ENCODE measurements around the gene LOXL4. TPM values are rescaled to one million over a fixed set of nuclear protein-coding genes. Genes with fewer than 3 reads are reported as not detected.

The LOXL4 gene
- total RNA-seq, 3 donors from 2014 or later (not counting 1 experiment from before 2014, with no cell fraction given): 0.23 TPM; not detected in 2

DNA sequence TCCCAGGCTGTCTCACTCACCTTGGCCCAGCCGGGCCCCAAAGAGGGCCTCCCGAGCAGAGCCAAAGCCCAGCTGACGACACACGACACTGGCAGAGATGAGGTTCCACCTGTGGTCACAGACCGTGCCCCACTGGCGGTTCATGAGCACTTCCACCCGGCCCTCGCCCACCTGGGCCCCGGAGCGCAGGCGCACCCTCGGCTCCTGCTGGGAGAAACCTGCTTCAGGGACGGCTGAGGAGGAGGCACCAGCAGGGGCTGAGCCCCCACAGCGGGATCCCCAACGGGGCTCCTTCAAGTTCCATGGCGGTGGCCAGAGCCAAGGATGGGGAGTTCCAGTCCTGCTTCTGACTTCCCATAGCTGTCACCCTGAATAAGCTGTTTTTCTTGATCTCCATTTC is 10.0 kb downstream of the LOXL4 start:
- TF ChIP-seq, protein P1, sequence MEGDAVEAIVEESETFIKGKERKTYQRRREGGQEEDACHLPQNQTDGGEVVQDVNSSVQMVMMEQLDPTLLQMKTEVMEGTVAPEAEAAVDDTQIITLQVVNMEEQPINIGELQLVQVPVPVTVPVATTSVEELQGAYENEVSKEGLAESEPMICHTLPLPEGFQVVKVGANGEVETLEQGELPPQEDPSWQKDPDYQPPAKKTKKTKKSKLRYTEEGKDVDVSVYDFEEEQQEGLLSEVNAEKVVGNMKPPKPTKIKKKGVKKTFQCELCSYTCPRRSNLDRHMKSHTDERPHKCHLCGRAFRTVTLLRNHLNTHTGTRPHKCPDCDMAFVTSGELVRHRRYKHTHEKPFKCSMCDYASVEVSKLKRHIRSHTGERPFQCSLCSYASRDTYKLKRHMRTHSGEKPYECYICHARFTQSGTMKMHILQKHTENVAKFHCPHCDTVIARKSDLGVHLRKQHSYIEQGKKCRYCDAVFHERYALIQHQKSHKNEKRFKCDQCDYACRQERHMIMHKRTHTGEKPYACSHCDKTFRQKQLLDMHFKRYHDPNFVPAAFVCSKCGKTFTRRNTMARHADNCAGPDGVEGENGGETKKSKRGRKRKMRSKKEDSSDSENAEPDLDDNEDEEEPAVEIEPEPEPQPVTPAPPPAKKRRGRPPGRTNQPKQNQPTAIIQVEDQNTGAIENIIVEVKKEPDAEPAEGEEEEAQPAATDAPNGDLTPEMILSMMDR (IDR thresholded peaks at IDR 0.05): no peak
- no peak overlapping the region for H3K4me3 ChIP-seq (ENCODE audit: low read length)
- Mint-ChIP-seq H3K27ac (no peak overlapping the region), H3K36me3 (no peaks in the 10 kb centered on the region), H3K4me3 (no peak overlapping the region), H3K4me1 (peaks cover 7 to 23% of the 10 kb centered on the region in 2 donors), H3K27me3 (ENCODE audit: low read depth in 2 of 2) (no peaks in the 10 kb centered on the region), H3K9me3 (no peaks in the 10 kb centered on the region)
- H3K4me1 ChIP-seq (ENCODE audit: control insufficient read depth, insufficient read depth, low read length): peaks cover 24% of the 10 kb centered on the region
- no peak for ATAC-seq
- WGBS (ENCODE audit: insufficient coverage): 91% methylated on average over 16 of the region's 16 CpGs
- intact Hi-C loops (cut with micrococcal nuclease): no loop called here
- H3K27ac ChIP-seq (ENCODE audit: low read length): no peak overlapping the region
- H3K36me3 ChIP-seq (ENCODE audit: control insufficient read depth, insufficient read depth, low read length): no peaks in the 10 kb centered on the region
- no peaks in the 10 kb centered on the region for H3K27me3 ChIP-seq (ENCODE audit: control insufficient read depth, insufficient read depth, low read length)
- H3K9me3 ChIP-seq (ENCODE audit: control insufficient read depth, insufficient read depth, low read length): no peaks in the 10 kb centered on the region
- DNase-seq: no peak

DNA sequence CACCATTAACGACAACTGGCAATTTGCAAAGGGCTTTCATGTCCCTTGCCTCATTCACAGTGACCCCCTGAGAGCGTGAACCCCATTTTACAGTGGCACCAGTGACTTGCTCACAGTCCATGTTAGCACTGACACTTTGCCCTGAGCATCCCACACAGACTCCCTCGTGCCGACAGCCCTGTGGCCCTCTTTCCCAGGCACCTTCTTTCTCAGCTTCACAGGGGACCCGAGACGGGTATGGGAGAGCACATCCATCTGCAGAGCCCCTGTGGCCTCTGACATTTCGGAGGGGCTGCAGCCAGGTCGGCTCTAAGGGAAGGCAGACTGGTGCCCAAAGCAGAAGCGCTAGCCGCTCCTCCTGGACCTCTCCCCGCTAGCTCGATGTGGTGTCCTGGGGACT is 10.8 kb downstream of the LOXL4 start:
- Mint-ChIP-seq H3K27ac (no peak overlapping the region), H3K27me3 (ENCODE audit: low read depth in 2 of 2) (no peaks in the 10 kb centered on the region), H3K9me3 (no peaks in the 10 kb centered on the region), H3K4me3 (no peak overlapping the region), H3K36me3 (no peaks in the 10 kb centered on the region), H3K4me1 (peaks cover 7 to 23% of the 10 kb centered on the region in 2 donors)
- Histone ChIP-seq H3K36me3 (ENCODE audit: control insufficient read depth, insufficient read depth, low read length) (no peaks in the 10 kb centered on the region), H3K27me3 (ENCODE audit: control insufficient read depth, insufficient read depth, low read length) (no peaks in the 10 kb centered on the region), H3K27ac (ENCODE audit: low read length) (no peak overlapping the region), H3K9me3 (ENCODE audit: control insufficient read depth, insufficient read depth, low read length) (no peaks in the 10 kb centered on the region), H3K4me1 (ENCODE audit: control insufficient read depth, insufficient read depth, low read length) (peaks cover 24% of the 10 kb centered on the region), H3K4me3 (ENCODE audit: low read length) (no peak overlapping the region)
- TF ChIP-seq, protein P1 (IDR thresholded peaks at IDR 0.05): no peak
- ATAC-seq: no peak
- WGBS (ENCODE audit: insufficient coverage): 97% methylated on average over 12 of the region's 12 CpGs
- DNase-seq: no peak
- intact Hi-C loops (cut with micrococcal nuclease): no loop called here

DNA sequence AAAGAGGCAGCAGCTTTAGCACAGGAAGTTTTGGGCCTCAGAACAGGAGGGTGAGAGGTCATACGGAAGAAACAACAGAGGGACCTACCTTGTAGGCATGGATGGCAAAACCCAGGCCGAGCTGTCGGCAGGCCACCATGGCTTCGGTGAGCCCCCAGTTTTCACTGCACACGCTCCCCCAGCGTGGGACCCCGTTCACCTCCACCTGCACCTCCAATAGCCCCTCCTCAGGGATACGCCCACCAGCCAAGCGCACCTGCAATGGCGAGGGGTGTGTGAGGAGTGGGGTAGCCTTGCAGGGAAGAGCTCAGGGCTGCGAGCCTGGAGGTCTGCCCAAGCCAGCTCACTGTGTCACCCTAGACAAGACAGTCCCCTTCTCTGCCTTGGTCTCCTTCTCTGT is 11.3 kb downstream of the LOXL4 start:
- intact Hi-C loops (cut with micrococcal nuclease): no loop called here
- Mint-ChIP-seq H3K4me3 (no peak overlapping the region), H3K9me3 (no peaks in the 10 kb centered on the region), H3K36me3 (no peaks in the 10 kb centered on the region), H3K27me3 (ENCODE audit: low read depth in 2 of 2) (no peaks in the 10 kb centered on the region), H3K27ac (no peak overlapping the region), H3K4me1 (peaks cover 7 to 23% of the 10 kb centered on the region in 2 donors)
- no peak overlapping the region for H3K4me3 ChIP-seq (ENCODE audit: low read length)
- H3K9me3 ChIP-seq (ENCODE audit: control insufficient read depth, insufficient read depth, low read length): no peaks in the 10 kb centered on the region
- no peak for ATAC-seq
- peaks cover 24% of the 10 kb centered on the region for H3K4me1 ChIP-seq (ENCODE audit: control insufficient read depth, insufficient read depth, low read length)
- no peaks in the 10 kb centered on the region for H3K36me3 ChIP-seq (ENCODE audit: control insufficient read depth, insufficient read depth, low read length)
- TF ChIP-seq, protein P1 (IDR thresholded peaks at IDR 0.05): no peak
- DNase-seq: no peak
- WGBS (ENCODE audit: insufficient coverage): over 99% methylated on average over 8 of the region's 11 CpGs
- no peak overlapping the region for H3K27ac ChIP-seq (ENCODE audit: low read length)
- no peaks in the 10 kb centered on the region for H3K27me3 ChIP-seq (ENCODE audit: control insufficient read depth, insufficient read depth, low read length)

DNA sequence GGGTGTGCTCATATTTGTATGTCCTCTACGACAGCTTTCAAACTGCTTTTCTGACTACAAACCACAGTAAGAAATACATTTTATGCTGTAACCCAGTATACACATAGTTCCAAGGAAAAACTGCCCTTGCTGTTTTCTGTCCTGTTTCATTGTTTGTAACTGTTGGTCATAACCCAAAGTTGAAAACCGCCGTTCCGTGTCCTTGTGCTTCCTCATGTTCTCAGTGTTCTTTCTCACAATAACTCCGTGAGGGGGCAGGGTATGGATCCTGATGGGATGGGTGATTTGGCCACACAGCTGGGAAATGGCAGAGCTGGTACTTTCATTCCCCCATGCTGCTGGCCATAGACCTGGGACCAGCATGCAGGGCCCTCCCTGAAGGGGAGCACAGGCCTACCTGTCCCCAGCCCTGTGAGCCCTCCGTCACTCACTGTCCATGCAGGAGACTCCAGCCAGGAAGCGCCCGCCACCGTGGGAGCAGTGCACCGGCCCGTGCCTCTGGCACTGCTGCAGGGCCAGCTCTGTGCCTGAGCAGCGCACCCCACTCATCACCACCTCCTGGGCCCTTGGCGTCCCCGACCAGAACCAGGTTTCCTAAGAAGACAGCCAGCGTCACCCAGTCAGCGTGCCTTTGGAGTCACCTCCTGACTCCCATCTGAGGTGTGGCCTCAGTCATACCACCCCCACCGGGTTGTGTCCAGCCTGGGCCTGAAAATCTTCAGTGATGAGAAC is 12.7 kb downstream of the LOXL4 start:
- Histone ChIP-seq H3K36me3 (ENCODE audit: control insufficient read depth, insufficient read depth, low read length) (no peaks in the 10 kb centered on the region), H3K27ac (ENCODE audit: low read length) (no peak overlapping the region), H3K4me1 (ENCODE audit: control insufficient read depth, insufficient read depth, low read length) (peaks cover 24% of the 10 kb centered on the region), H3K4me3 (ENCODE audit: low read length) (no peak overlapping the region), H3K9me3 (ENCODE audit: control insufficient read depth, insufficient read depth, low read length) (no peaks in the 10 kb centered on the region), H3K27me3 (ENCODE audit: control insufficient read depth, insufficient read depth, low read length) (no peaks in the 10 kb centered on the region)
- intact Hi-C loops (cut with micrococcal nuclease): no loop called here
- TF ChIP-seq, protein P1 (IDR thresholded peaks at IDR 0.05): no peak
- DNase-seq (no peak), ATAC-seq (no peak)
- Mint-ChIP-seq H3K27me3 (ENCODE audit: low read depth in 2 of 2) (no peaks in the 10 kb centered on the region), H3K36me3 (peaks cover 7% of the 10 kb centered on the region), H3K27ac (no peak overlapping the region), H3K4me1 (peaks cover 7 to 23% of the 10 kb centered on the region in 2 donors), H3K4me3 (no peak overlapping the region), H3K9me3 (no peaks in the 10 kb centered on the region)
- 96% methylated on average over 17 of the region's 17 CpGs for WGBS (ENCODE audit: insufficient coverage)
